ENCODE measurements around the gene DPH7.

- TF ChIP-seq EZH2phosphoT487 (IDR thresholded peaks at IDR 0.05; ENCODE audit: insufficient read depth, low read depth) (no peak), EZH2 (IDR thresholded peaks at IDR 0.05; ENCODE audit: insufficient read depth, poor library complexity, severe bottlenecking) (no peak)
Measured at GRCh38 chr9:137580209-137580953, 1.7 kb upstream of the DPH7 start.
